NCI-H774 (cell line): ENCODE measurements around the gene NUP205.

Source experiments
- DNase-seq: peaks from one replicate; lab custom pipeline; 2025; lab: John Stamatoyannopoulos, UW

Gene NUP205

DNA sequence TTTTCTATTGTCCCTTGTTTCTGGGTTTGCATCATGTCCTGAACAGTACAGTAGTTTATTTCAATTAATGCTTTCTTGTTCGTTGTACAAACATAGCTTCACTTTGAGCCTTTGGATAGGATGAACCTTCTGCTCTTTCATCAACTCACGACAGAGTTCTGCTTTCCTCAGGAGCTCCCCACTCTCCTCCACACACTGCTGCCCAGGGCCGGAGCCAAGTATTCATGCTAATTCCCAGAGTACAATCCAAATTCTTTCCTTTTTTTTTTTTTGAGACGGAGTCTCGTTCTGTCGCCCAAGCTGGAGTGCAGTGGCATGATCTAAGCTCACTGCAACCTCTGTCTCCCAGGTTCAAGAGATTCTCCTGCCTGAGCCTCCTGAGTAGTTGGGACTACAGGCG, 7.5 kb upstream of the NUP205 start:
- DNase-seq: no peak

- no peak for DNase-seq
Measured at GRCh38 chr7:135552148-135552547, 5.6 kb upstream of the NUP205 start.

DNA sequence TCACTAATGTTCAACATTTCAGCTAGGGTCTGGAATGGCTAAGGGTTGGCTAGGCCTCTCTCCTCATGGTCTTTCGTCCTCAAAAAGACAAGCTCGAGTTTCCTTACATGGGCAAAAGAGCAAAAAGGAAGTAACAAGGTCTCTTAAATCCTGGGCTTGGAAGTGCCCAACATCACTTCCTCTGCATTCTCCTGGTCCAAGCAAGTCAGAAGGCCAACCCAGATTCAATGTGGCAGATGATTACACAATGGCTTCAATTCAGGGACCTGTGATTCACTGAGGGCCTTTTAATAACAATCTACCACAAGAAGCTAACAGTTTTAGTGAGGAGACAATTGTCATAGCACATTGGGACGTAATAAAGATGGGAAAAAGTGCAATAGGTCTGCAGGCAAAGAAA, 4.4 kb upstream of the NUP205 start:
- no peak for DNase-seq

- peak; percentile 27 for DNase-seq
Measured at GRCh38 chr7:135558337-135558767, 635 bp downstream of the NUP205 start.

DNA sequence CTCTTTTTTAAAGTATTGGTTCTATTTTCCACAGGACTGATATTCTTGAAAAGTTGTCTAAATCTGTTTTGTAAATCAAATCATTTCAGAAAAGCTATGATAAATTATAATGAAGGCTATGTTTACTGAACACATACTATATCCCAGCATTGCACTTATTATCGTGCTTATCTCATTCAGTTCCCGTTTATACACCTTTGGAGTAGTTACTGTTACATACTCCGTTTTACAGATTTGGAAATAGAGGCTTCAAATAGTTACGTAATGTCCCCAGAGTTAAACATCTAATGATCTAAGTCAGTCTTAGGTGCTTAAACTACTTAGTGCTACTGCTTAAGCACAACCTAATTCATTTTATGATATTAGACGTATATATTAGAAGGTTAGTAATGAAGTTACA, 1.2 kb downstream of the NUP205 start:
- no peak for DNase-seq

DNA sequence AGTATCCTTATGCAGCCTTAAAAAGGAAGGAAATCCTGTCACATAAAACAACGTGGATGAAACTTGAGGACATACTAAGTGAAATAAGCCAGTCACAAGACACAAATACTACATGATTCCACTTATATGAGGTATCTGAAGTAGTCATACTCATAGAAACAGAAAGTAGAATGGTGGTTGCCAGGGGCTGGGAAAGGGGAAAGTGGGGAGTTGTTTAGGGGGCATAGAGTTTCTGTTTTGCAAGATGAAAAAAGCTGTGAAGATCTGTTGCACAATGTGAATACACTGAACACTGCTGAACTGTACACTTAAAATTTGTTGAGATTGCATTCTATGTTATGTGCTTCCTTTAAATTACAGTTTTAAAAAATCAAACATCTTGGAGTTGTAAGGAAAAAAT, 2.9 kb downstream of the NUP205 start:
- DNase-seq: no peak

DNA sequence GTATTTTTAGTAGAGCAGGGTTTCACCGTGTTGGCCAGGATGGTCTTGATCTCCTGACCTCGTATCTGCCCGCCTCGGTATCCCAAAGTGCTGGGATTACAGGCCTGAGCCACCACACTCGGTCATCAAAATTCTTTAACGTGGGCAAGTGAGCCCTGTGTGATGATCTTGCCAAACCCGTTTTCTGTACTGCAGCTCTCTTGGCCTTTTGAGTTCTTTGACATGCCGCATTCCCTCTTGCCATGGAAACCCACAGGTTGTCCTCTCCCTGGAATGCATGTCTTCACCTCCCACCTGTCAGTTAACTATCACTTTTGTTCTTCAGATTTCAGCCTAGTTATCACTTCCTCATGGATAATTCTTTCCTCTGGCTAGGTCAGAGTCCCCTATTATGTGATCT, 5.0 kb downstream of the NUP205 start:
- DNase-seq: no peak

DNA sequence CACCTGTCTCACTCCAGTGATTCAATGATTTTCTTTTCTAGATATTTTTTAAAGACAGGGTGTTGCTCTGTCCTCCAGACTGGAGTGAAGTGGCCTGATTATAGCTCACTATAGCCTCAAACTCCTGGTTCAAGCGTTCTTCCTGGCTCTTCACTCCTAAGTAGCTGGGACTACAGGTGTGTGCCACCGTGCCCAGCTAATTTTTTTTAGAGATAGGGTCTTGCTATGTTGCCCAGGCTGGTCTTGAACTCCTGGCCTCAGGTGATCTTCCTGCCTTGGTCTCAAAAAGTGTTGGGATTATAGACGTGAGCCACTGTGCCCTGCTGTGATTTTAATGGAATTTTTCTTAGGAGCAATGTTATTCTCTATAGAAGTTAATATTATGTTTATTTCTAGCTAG, 14.1 kb downstream of the NUP205 start:
- DNase-seq: no peak

DNA sequence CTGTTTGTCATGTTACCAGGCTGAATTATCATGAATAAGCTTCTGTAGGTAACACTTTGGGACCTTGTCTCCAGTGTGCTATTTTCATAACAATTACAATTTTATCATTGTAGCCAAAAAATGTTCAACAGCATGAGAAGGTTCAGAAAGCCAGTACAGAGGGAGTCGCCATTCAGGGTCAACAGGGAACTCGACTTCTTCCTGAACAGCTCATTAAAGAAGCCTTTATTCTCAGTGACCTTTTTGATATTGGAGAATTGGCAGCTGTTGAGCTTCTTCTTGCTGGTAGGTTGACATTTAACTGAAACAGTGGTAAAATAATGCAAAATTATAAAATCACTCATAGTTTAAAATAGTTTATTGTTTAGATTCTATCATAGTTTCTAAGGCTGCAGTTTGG, 15.8 kb downstream of the NUP205 start:
- DNase-seq: no peak

- no peak for DNase-seq
Measured at GRCh38 chr7:135575296-135575695, 17.6 kb downstream of the NUP205 start.

GRCh38 chr7:135578569-135578968, 20.9 kb downstream of the NUP205 start:
- no peak for DNase-seq

DNA sequence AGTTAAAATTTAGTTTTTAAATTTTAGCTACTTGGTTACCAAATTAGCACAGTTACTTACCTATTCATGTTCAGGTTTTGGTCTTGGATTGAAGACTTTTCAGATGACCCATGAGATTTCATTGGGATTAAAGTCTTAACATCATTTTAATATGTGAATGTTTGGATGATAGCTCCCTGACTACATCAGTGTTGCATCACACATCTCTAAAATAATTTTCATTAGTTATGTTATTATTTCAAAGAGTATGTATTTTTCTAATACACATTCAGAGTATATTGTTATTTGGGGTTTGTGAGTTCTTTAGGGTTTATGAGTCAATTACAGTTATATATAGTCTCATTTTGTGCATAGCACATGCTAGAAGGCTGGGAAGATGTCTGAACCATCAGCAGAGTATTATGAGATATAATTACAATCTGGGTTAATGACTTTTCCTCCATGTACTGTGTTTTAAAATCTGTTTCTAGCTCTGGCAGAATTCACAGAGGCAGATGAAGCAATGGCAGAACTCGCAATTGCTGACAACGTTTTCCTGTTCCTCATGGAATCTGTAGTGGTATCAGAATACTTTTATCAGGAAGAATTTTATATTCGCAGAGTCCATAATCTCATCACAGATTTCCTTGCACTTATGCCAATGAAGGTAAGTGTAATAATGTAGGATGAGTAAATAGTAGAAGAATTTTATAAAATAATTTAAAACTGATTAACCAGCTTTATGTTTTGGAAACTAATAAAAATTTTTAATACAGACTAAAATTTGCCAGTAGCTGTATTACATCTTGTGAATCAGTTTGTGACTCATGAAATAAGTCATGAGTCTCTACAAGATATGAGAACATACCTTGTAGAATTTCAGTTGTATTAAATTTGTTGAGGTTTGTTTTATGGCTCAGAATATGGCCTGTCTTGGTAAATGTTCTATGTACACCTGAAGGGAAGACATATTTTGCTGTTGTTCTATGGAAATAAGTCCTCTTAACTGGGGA, 26.9 kb downstream of the NUP205 start:
- DNase-seq: no peak

DNA sequence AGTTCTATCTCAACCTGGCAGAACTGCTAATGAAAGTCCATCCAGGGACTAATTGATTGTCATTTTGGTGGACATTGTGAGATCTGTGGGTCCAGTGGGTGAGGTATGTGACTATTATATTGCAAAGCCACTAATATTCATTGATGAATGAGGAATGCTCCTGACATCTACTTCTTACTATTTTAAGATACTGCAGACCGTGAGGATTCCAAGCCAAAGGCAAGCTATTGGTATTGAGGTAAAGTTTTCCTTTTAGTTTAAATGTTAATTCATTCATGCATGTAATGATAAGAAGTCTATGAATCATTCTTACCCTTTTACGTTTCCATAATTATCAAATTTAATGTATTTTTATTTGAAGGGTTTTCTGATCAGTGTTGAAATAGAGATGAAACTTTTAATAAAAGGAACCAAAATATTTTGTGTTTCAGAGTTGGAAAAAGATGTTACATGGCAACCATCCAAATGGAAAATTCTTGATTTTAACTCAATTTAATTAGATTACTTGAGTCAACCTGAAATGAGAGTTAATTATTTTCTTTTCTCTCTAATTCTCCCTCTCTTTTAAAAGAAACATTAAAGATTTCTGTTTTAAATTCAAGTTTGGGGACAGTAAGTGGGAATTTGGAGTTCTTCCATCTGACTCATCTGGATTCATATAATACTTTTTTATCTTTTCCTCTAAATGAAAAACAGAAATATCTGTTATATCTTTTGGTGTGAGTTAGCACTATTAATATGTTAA, 39.6 kb downstream of the NUP205 start:
- DNase-seq: no peak

DNA sequence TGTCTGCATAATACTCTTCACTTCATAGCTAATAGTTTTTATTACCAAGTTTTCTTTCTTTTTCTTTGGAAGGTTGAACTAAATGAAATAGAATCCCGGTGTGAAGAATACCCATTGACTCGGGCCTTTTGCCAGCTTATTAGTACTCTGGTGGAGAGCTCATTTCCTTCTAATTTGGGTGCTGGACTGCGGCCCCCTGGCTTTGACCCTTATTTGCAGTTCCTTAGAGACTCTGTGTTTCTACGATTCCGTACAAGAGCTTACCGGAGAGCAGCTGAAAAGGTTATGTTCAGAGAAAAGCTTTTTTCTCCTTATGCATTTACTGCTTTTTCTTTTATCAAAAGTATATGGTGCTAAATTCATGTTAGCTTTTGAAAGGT, 40.2 kb downstream of the NUP205 start:
- DNase-seq: no peak

DNA sequence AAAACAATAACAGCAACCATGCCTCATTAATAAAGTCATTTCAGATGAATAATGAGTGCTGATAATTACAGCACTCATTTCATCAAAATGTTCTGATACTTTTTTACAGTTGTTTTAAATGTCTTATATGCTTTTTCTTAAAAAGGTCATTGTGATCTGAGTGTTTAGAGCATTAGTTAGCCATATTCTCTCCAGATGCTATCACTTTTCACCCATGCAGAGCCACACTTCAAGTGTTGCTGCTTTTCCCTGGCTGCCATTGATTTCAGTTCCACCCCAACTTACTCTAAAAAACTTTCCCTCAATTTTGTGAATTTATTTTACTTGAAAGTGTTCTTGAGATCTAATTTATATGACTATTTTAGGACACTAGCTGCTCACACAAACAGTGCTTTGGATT, 41.8 kb downstream of the NUP205 start:
- no peak for DNase-seq

GRCh38 chr7:135600226-135600625, 42.5 kb downstream of the NUP205 start:
- DNase-seq: no peak

DNA sequence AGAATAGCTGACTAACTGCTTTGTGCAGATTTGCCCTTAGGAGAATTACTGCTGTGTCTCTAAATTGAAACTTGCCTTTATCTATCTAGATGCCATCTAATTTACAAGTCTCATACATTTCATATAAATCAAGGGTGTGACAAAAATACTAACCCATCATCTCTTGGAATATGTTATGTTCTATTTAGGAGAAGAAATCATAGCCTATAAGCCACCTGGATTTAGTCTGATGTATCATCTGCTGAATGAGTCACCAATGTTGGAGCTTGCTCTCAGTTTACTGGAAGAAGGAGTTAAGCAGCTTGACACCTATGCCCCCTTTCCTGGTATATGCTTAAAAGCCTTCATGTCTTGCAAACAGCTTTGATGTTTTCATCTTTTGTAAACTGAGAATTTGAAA, 43.5 kb downstream of the NUP205 start:
- no peak for DNase-seq

DNA sequence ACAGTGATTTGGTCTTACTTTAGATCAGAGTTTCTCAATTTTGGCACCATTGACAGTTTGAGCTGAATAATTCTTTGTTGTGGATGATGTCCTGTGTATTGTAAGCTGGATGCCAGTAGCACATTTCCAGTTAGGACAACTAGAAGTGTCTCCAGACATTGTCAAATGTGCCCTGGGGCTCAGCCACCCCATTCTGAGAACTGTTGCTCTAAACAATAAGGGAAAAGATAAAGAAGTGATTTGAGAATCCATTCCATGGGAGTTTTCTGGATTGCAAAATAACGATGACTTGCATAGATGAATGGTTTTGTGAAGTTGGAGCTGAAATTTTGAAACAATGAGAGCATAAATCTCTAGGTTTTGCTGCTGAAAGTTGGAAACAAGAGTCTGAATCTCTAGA, 44.6 kb downstream of the NUP205 start:
- DNase-seq: no peak

DNA sequence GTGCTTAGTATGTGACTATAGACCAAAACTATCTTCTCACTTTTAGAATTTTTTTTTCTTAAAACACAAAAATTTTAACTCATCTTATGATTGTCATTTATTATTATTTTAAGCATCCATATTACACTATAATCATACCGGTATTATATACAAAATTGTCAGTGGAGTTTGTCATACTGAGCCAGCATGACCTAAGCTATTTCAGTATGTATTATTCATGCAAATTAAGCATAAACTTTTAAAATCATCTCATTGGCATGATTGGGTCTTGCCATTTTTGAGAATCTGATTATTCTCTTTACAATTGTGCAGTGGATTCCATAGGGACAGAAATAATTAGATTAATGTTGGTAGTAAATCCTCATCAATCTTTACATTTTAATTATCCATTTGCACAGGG, 58.4 kb downstream of the NUP205 start:
- DNase-seq: no peak

DNA sequence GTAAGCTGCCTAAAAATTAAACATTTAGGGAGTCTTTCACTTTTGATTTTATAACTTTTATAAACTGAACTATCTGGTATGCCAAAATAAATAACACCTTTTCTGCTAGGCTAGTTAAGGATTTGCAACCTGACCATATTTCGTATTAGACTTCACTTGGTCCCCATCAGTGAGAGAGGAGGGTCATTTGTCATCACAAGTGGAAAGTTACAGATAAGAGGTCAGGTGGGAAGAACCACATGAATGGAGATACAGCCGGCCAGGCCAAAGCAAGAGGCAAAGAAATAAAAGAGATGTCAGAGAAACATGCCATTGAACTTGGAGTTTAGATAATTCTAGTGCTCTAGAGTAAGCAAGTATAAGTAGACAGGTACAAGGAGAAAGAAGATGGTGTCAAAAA, 60.1 kb downstream of the NUP205 start:
- no peak for DNase-seq

GRCh38 chr7:135618510-135618909, 60.8 kb downstream of the NUP205 start:
- DNase-seq: no peak

- no peak for DNase-seq
Measured at GRCh38 chr7:135620447-135620846, 62.7 kb downstream of the NUP205 start.
